GM19468 (cell line): ENCODE measurements around the gene SOWAHD.
"Not testable (repeated sequence)": the region's sequence is repeated elsewhere in the genome, so short reads cannot be mapped to it uniquely, and the experiment has no call there.

Source experiments
- ATAC-seq: cut with Tn5 transposase; IDR thresholded peaks from one replicate; pipeline ENCODE4 v1.9.1; 2021; ENCODE audit warnings: mild to moderate bottlenecking, moderate library complexity, moderate number of reproducible peaks; ENCODE audit not compliant: unreplicated experiment; ENCODE audit errors: extremely low read depth

The SOWAHD gene, protein sequence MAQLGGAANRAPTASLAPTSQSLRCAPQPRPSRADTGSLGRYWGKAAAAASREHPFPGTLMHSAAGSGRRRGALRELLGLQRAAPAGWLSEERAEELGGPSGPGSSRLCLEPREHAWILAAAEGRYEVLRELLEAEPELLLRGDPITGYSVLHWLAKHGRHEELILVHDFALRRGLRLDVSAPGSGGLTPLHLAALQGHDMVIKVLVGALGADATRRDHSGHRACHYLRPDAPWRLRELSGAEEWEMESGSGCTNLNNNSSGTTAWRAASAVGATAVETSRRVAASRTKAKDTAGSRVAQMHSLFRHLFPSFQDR

DNA sequence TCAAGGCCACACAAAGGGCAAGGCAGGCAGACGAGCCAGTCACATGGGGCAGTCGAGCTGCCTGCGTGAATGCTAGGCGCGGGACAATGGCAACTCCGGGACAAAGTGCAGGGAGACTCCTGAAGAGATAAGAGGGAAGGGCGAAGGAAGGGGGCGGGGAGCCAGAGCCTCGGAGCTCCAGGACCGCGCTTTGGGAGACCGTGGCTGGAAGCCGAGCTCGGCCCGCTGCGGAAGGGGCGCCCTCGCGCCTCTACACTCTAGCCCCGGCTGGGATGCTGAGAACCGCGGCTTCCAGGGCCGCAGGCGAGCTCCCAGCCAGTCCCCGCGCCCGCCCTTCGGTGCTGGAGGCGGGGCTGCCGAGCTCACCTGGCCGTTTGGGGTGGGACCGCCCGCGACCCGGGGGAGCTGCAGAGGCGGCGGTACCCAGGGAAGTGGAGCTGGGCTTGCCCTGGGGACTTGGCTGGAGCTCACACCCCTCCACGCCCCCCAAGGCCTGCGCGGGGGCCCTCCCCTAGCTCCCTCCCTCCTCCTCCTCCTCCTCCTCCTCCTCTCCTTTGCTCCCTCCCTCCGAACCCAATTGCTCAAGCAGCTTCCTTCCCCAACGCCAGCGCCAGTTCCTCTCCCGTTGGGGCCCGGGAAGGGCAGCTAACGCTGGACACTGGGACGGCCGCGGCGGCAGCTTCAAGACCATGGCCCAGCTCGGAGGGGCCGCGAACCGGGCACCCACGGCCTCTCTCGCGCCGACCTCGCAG, at the start of gene SOWAHD:
SOWAHD (plus strand) TSS at position 610 of the 752 bp plus-strand sequence; CDS start at position 690, 80 bp downstream.
- no peak for ATAC-seq

DNA sequence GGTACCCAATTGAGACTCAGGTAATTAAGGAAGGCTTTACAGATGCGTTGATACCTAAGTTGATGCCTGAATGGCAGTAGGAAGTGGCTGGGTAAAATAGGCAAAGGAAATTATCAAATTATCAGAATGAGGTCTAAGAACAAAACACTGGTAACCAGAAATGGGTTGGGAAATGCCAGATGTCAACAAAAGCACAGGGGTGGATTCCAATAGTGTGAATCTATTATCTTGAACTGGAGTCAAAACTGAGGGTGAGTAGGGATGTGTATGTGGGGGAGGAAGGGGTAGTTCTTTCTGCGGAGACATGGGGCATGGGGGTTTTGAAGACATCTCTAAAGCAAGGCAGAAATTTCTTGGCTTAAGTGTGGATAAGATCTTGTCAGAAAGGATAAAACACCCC, 49.5 kb upstream of the SOWAHD start:
- ATAC-seq, result no peak

DNA sequence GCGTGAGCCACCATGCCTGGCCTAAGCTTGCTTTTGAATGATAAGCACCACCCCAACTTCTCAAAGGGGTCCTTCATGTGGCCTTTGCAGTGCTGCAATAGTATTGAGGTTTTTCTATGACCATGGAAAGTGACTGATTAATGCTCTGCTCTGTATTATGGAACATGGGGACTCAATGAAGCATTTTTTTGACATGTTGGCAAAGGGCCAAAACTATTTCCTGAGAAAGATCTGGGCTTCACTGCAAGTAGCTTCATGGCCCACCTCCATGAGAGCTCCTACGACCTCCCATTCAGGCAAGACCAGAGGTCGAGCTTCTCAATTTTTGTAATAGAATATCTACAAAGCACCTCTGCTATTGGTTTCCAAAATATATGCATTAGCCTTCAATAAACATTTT, 48.8 kb upstream of the SOWAHD start:
- ATAC-seq, result no peak

DNA sequence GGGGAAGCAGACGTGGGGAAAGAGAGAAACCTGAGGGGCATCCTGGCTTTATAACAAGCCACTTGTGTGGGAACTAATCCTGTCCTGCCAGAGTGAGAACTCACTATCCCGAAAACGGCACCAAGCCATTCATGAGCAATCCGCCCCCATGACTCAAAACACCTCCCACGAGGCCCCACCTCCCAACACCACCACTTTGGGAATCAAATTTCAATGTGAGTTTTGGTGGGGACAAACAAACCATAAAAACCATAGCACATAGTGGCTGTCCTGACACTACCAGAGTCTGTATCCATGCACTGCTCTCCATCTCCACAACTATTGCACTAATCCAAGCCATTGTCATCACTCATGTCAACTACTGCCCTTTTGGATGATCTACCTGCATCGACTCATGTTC, 36.9 kb upstream of the SOWAHD start:
- no peak for ATAC-seq

DNA sequence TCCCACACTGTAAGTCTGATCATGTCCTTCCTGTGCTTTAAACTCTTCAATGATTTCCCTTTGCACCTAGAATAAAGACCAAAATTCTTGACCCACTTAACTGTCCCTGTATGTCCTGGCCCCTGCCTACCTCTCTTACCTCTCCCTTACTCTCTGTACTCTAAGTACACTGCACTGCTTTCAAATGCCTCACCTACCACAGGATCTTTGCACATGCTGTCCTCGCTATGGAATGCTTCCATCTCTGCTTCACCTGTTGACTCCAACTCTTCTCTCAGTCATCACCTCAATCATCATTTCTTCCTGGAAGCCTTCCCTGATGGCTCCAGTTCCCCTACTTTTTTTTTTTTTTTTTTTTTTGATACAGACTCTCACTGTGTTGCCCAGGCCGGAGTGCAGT, 36.5 kb upstream of the SOWAHD start:
- no peak for ATAC-seq

DNA sequence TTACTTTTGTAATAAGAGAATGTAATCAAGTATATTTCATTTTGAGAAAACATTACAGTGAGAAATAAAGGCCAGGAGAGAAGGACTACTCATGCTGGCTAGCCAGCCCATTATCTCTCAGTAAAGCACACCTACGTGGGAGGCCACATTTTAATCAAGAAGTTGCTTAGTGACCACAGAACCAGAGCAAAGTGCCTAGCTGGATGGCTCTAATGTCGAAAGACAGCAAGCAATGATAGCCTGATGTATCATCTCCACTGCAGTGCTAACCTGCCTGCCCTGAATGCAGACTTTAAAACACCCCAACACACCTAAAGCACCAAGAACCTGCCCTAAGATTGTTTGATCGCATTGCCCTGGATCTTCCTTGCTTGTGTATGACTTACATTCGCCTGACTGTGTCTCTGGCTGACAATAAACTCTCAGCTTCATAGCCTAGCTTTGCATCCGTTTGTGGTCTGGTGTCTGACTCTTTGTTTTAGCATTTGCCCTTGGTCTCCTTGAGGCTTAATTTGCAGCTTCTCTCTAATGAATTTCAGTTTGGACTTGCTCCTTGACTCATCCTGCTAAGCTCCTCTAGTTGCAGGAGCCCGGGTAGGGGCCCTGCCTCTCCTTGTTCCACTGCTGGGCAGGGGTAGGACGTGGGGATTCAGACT, 31.4 kb upstream of the SOWAHD start:
- ATAC-seq, result no peak

DNA sequence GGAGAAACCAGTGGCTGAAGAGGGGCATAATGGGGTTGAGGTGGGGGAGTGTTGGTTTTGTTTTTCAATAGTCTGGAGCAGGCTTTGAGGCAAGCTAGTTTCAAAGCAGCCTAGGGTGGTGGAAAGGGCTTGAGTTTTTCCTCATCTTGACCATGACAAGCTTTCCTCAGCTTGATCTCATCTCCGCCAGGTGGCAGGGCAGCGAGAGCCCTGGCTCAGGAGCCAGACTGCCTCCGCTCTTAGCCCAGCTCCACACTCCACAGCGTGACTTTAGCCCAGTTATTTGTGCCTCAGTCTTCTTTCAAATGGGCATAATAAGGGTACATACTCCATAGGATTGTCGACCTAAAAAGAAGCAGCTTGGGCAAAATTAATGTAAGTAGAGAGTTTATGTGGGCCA, 29.9 kb upstream of the SOWAHD start:
- ATAC-seq, result no peak

DNA sequence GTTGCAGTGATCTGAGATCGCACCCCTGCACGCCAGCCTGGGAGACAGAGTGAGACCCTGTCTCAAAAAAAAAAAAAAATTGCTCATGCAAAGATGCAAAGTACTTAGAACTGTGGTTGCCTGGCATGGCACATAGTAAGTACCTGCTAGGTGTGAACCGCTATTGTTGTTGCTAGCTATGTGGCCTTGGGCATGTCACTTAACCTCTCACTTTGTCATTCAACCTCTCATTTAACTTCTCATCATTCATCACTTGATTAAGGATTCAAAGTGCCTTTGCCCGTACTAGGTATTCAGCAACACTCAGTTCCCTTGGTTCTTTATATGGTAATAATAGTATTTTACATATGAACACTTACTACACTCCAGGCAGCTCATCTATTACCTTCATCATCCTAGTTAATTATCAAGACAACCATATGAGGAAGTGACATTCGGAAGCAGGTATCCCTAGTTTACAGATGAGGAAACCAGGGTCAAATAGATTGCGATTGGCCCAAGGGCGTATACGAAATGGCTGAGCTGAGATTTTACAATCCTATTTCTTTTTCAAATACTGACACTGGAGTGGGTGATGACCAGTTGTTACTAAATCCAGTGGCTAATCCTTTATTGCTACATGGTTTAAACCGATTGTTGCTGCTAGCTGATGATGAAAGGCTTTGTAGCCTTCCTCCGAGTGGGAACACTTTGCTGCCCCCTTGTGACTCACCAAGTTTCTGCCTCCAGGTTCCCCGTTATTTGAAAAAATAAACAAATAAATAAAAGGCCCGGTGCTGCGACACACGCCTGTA, 28.8 kb upstream of the SOWAHD start:
- ATAC-seq, result peak; percentile 46

DNA sequence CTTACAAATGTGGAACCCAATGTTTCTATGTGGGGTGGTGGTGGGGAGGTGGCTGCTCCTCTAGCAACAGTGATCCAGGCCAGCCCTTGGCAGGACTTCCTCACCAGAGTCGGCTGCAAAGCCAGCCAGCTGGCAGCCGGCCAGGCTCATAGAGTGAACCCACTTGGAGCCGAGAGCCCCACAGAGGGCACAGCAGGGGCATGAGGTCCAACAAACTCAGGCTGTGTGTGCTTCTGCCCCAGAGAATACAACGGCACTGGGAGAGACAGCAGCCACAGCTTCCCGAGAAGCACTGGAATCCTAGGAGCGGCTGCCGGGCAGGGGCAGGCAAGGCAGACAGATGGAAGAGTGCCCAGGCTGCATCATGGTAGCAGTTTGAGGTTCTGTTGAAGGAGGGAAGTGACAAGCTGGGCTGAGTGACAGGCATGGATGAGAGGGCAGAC, 23.5 kb upstream of the SOWAHD start:
- no peak for ATAC-seq

DNA sequence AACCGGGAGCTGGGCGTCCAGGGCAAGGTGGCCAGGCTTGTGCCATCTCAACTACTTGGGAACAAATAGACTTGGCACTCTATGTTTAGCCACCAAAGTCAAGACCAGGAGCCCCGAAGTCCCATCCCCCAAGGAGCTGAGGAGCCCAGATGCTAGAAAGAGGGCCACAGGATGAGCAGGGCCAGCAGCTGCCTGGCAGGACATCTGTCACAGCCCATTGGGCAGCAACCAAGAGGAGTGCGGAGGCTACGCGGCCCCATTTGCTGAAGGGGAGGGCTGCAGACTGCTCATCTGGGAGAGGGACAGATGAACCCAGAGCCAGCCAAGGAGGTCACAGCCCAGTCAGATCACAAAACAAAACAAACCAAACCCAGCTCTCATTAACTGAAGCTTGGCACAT, 22.9 kb upstream of the SOWAHD start:
- no peak for ATAC-seq

DNA sequence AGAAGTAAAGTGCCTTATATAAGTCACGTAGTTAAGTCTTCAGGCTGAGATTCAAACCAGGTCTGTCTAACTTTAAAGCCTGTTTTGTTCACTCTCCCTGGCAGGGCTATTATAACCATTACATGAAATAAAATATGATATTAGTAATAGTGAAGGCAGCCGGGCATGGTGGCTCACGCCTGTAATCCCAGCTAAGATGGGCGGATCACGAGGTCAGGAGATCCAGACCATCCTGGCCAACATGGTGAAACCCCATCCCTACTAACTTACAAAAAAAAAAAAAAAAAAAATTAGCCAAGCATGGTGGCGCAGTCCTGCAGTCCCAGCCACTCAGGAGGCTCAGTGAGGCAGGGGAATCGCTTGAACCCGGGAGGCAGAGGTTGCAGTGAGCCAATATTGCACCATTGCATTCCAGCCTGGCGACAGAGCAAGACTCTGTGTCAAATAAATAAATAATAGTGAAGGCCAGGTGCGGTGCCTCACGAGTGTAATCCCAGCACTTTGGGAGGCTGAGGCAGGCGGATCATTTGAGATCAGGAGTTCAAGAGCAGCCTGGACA, 22.1 kb upstream of the SOWAHD start:
- no peak for ATAC-seq

DNA sequence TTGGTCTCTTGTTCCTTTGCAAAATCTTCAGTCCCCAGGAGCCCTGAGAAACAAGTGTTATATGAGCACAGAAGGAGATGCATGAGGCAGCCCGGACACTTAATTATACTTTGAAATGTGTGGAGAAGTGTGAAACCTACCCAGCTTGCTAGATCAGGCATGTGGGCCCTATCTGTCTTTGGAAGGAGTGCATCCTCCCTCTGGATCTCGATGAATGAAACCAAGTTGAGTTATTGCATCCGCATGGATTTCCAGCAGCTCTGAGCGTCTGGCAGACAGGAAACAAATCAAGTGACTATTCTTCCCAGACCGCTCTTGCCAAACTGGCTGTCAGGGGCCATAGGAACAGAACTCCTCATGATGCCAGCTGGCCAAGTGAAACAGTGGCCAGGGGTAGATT, 19.6 kb upstream of the SOWAHD start:
- ATAC-seq, result no peak

DNA sequence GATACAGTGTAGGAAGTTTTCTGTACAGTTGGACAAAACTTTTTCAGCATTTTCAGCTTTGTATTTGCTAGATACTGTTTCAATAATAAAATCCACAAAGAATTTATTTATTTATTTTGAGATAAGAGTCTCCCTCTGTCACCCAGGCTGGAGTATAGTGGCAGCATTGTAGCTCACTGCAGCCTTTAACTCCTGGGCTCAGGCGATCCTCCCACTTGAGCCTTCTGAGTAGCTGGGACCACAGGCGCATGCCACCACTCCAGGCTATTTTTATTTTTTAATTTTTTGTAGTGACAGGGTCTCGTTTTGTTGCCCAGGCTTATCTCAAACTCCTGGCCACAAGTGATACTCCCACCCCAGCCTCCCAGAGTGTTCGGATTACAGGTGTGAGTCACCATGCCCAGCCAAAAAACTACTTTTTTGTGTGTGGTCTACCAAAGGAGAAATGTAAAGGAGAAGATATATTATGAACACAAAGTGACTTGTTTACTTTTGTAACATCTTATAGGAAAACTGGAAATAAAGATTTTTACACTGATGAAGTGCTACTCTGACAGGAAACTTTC, 13.0 kb upstream of the SOWAHD start:
- no peak for ATAC-seq

DNA sequence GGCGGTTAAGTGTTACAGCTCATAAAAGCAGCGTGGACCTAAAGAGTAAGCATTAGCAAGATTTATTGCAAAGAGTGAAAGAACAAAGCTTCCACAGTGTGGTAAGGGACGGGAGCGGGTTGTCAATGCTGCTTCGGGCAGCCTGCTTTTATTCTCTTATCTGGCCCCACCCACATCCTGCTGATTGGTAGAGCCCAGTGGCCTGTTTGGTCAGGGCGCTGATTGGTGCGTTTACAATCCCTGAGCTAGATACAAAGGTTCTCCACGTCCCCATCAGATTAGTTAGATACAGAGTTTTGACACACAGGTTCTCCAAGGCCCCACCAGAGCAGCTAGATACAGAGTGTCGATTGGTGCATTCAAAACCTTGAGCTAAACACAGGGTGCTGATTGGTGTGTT, 8.3 kb upstream of the SOWAHD start:
- not testable (repeated sequence) for ATAC-seq

DNA sequence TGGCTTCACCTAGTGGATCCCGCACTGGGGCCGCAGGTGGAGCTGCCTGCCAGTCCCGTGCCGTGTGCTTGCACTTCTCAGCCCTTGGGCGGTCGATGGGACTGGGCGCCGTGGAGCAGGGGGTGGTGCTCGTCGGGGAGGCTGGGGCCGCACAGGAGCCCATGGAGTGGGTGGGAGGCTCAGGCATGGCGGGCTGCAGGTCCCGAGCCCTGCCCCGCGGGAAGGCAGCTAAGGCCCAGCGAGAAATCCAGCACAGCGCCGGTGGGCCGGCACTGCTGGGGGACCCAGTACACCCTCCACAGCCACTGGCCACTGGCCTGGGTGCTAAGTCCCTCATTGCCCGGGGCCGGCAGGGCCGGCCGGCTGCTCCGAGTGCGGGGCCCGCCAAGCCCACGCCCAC, 7.6 kb upstream of the SOWAHD start:
- ATAC-seq, result not testable (repeated sequence)

DNA sequence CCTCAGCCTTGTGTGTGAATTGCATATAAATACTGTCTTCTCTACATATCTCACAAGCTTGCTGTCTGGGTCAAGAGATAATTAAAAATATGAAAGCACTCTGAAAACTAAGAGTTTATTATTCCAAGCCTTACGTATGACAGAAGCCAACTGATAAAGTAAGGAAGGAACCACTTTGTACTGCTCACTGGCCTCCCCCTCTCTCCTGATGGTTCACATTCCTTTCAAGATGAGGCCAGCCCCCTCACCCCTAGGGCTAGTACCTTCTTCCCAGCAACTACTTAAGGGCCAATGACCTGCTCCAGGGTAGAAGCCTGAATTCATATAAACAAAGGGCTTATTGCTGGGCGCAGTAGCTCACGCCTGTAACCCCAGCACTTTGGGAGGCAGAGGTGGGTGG, 5.4 kb upstream of the SOWAHD start:
- no peak for ATAC-seq

DNA sequence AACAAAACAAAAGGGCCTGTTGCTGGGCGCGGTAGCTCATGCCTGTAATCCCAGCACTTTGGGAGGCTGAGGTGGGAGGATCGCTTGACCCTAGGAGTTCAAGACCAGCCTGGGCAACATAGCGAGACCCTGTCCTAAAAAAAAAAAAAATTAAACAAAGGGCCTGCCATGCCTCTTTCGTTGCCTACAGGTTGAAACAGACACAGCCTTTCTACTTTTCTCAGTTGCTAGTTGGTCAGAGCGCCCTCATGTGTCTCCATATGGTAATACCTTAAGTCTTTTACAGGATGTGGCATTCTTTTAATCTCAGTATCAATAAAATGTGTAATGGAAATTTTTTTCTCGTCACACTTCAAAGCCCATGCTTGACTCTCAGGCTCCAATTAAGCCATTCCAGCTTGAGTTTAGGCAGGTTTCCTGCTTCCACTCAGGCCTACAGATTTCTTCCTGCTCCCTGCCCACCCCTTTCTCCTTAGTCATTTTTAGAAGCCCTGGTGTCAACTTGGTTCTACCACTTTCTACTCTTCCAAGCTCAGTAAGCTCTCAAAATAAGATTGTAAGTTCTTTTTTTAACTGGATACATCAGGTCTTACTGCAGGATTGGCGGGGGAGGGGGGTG, 4.6 kb upstream of the SOWAHD start:
- no peak for ATAC-seq

DNA sequence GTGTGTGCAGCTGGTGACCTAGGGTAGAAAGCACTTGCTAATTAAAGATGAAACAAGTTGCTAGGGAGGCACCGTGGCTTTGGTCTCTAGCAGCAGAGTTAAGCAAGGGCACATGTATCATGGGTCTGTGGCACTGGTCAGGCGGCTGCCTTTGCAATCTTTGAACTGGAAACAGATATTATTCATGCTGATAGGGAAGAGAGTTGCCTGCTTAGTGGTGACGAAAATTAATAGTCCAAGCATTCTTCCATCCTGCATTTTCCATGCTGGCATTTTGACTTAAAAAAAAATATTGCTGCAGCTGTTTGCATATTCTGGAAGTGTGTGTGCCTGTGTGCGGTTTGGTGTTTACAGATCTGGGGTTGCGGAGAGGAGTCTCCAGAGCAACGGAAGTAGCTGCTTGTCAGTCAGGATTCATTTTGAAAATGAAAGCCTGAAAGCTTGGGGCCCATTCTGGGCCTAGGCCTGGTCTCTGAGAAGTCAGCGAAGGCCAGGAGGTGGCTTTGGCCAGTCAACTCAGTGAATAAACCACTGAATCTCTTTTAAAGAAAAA, 2.3 kb upstream of the SOWAHD start:
- ATAC-seq, result peak; percentile 76
